Caco-2 (cell line): Measurements from ENCODE around the gene LSM4. TPM values are rescaled to one million over a fixed set of nuclear protein-coding genes. Genes with fewer than 3 reads are reported as not detected.

Experiments used
- BruUV-seq: library from RNA; stranded (reverse); fragments of 400-500 nt; replicated peaks from 2 replicates; lab custom pipeline; 2021; lab: Mats Ljungman, UMichigan
- CTCF ChIA-PET: fragments of 300-600 bp; sonication (Branson Sonifier 250); formaldehyde crosslinking; loops from one replicate; lab custom pipeline; 2022; ENCODE audit warnings: antibody characterized with exemption; lab: Charles Lee
- POLR2A ChIA-PET: fragments of 300-600 bp; sonication (Branson Sonifier 250); formaldehyde crosslinking; loops from one replicate; lab custom pipeline; 2022; ENCODE audit warnings: antibody characterized with exemption; lab: Charles Lee
- DNase-seq, 2 experiments: peaks; one replicate each; pipeline versions ENCODE4 v3.0.0 to v3.0.0-alpha.2; 2020 to 2022
- H3K27me3 ChIP-seq: replicated peaks from 2 replicates; pipeline ENCODE4 v1.6.0; 2011; ENCODE audit warnings: low read length; ENCODE audit not compliant: control insufficient read depth, insufficient read depth
- H3K36me3 ChIP-seq: 2 replicates; pipeline ENCODE4 v1.5.1; 2011; ENCODE audit warnings: low read length; ENCODE audit not compliant: control insufficient read depth, insufficient read depth
- H3K4me1 ChIP-seq: fragments of 250-450 bp; sonication (Bioruptor Pico); 2 replicates; pipeline ENCODE4 v1.5.1; 2020; ENCODE audit warnings: mild to moderate bottlenecking
- H3K4me3 ChIP-seq: 2 replicates; pipeline ENCODE4 v1.5.1; 2011; ENCODE audit warnings: low read depth, mild to moderate bottlenecking, control low read depth, low read length
- H3K9me3 ChIP-seq: fragments of 250-450 bp; sonication (Bioruptor Pico); 2 replicates; pipeline ENCODE4 v1.5.1; 2020; ENCODE audit warnings: mild to moderate bottlenecking, moderate library complexity
- H3K27ac Mint-ChIP-seq: one replicate; pipeline ENCODE4 v1.8.0; 2022; ENCODE audit warnings: mixed read lengths; ENCODE audit not compliant: unreplicated experiment
- H3K27me3 Mint-ChIP-seq: one replicate; pipeline ENCODE4 v1.8.0; 2022; ENCODE audit warnings: mixed read lengths; ENCODE audit not compliant: insufficient read depth, unreplicated experiment
- H3K36me3 Mint-ChIP-seq: one replicate; pipeline ENCODE4 v1.8.0; 2022; ENCODE audit warnings: mild to moderate bottlenecking, mixed read lengths; ENCODE audit not compliant: insufficient read depth, unreplicated experiment
- H3K4me1 Mint-ChIP-seq: one replicate; pipeline ENCODE4 v1.8.0; 2022; ENCODE audit warnings: low read depth, mixed read lengths; ENCODE audit not compliant: unreplicated experiment
- H3K4me3 Mint-ChIP-seq: one replicate; pipeline ENCODE4 v1.8.0; 2022; ENCODE audit warnings: mild to moderate bottlenecking, moderate library complexity, mixed read lengths; ENCODE audit not compliant: unreplicated experiment
- H3K9me3 Mint-ChIP-seq: one replicate; pipeline ENCODE4 v1.8.0; 2022; ENCODE audit warnings: mixed read lengths; ENCODE audit not compliant: unreplicated experiment
- CTCF ChIP-seq, 2 experiments: fragments of 200-600 bp in 1 of 2; IDR thresholded peaks; 1 replicate in 1 of 2; 2 replicates in 1 of 2; pipeline versions ENCODE4 v1.5.1 to v1.8.0; 2011 to 2022; ENCODE audit warnings: antibody characterized with exemption in 1 of 2, control low read depth in 1 of 2, inconsistent platforms in 1 of 2, low read depth in 1 of 2, low read length in 1 of 2, mild to moderate bottlenecking in 1 of 2, moderate library complexity in 1 of 2; ENCODE audit not compliant: insufficient read depth in 1 of 2, severe bottlenecking in 1 of 2, unreplicated experiment in 1 of 2
- intact Hi-C: fragments of 100-400 bp; cut with micrococcal nuclease; formaldehyde crosslinking; loops from one replicate; pipeline ENCODE4 v1.10.0; 2022; ENCODE audit not compliant: unreplicated experiment
- total RNA-seq: library from RNA; stranded (reverse); gene quantifications from 2 replicates; pipeline ENCODE4 v1.2.3, GENCODE V29; 2022

LSM4 gene
- total RNA-seq, 1 experiment from 2014 or later, result 184 TPM

DNA sequence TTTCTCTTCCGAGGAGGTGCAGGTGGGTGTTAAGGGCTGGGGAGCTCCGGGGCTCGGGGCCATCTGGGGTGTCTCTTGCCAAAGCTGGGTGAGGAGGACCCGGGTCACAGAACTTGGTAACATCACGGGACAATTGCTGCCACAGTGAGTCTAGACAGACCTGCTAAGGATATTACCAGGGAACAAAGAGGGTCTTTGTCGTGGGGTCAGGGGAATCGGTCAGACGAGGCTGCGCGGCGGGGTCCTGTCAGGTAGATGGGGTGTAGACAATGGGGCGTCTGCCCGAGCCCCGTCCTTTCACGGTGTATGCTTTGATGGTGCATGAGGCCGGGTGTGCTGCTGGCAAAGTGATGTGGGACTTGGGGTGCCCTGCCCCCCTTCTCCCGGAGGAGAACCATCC, 25.3 kb upstream of the LSM4 start:
- POLR2A ChIA-PET, result no interaction called here
- peaks cover 21% of the 10 kb centered on the region for H3K36me3 Mint-ChIP-seq

DNA sequence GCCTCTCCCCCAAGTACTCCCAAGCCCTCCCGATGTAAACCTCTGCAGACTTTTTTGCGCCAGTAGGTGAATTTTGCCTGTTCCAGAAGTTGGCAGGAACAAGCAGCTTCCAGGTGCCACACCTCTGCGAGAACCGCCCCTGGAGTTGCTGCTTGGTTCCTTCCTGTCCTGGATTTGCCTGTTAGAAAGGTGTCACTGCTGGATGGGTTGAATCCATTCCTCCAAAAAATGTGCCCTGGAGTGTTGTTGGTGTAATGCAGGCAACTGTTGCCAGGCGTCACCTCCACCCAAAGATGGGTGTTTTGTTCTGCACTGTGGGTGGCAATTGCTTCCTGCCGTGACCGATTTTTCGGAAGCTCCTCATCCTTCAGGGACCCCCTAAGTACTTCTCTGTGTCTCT, 23.2 kb upstream of the LSM4 start:
- CTCF ChIA-PET, result no interaction called here
- BruUV-seq, result no TSS peak
- no peak overlapping the region for H3K4me3 Mint-ChIP-seq
- no peaks in the 10 kb centered on the region for H3K4me1 ChIP-seq
- H3K36me3 ChIP-seq, result peaks cover 3% of the 10 kb centered on the region; the same call in 1 of the 2 replicates
- peaks cover 22% of the 10 kb centered on the region for H3K36me3 Mint-ChIP-seq
- no peak for TF ChIP-seq CTCF (IDR thresholded peaks at IDR 0.05; ENCODE audit: insufficient read depth in 1 of 2, low read depth in 1 of 2, low read length in 1 of 2, severe bottlenecking in 1 of 2, unreplicated experiment in 1 of 2)
- no peaks in the 10 kb centered on the region for H3K27me3 ChIP-seq
- intact Hi-C loops, result no loop called here
- POLR2A ChIA-PET, result interaction anchor here (0.6 kb wide), 1 partner anchor 59 kb away, joined by 11 read pairs; no protein-coding TSS in a partner anchor
- no peaks in the 10 kb centered on the region for H3K9me3 ChIP-seq
- H3K9me3 Mint-ChIP-seq, result no peaks in the 10 kb centered on the region
- H3K27ac Mint-ChIP-seq, result no peak overlapping the region
- no peak overlapping the region for H3K4me3 ChIP-seq
- no peak for DNase-seq
- H3K27me3 Mint-ChIP-seq, result no peaks in the 10 kb centered on the region
- peaks cover 19% of the 10 kb centered on the region for H3K4me1 Mint-ChIP-seq

More for the DNA sequence above, 25.3 kb upstream of the LSM4 start:
- H3K27me3 ChIP-seq, result no peaks in the 10 kb centered on the region
- no peak for DNase-seq
- no peak overlapping the region for H3K4me3 ChIP-seq
- H3K9me3 ChIP-seq, result no peaks in the 10 kb centered on the region
- no peaks in the 10 kb centered on the region for H3K4me1 ChIP-seq
- Mint-ChIP-seq H3K27ac (peak overlapping the region; percentile 46), H3K4me1 (peaks cover 14% of the 10 kb centered on the region), H3K9me3 (no peaks in the 10 kb centered on the region), H3K27me3 (no peaks in the 10 kb centered on the region), H3K4me3 (no peak overlapping the region)
- intact Hi-C loops, result no loop called here
- CTCF ChIA-PET, result interaction anchor here (1.5 kb wide), 1 partner anchor 42 kb away, joined by 4 read pairs; no protein-coding TSS in a partner anchor
- no TSS peak for BruUV-seq
- H3K36me3 ChIP-seq, result peaks cover 3% of the 10 kb centered on the region; the same call in 1 of the 2 replicates
- no peak for TF ChIP-seq CTCF (IDR thresholded peaks at IDR 0.05; ENCODE audit: insufficient read depth in 1 of 2, low read depth in 1 of 2, low read length in 1 of 2, severe bottlenecking in 1 of 2, unreplicated experiment in 1 of 2)

DNA sequence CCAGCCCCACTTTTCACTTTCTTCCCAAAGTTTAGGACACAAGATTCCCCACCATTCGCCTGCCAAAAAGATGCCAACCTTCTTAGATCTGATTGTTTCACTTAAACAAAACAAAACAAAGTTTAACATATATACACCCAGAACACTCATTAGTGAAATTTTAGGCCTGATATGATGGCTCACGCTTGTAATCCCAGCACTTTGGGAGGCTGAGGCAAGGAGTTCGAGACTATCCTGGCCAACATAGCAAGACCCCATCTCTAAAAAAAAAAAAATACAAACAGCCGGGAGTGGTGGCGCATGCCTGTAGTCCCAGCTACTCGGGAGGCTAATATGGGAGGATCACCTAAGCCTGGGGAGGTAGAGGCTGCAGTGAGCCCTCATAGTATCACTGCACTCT, 22.4 kb upstream of the LSM4 start:
- BruUV-seq, result no TSS peak
- CTCF ChIA-PET, result no interaction called here
- 0 out of 2 replicates have a peak, but pooled peaks cover 2% of the 10 kb centered on the region for H3K36me3 ChIP-seq
- DNase-seq, result no peak
- H3K9me3 ChIP-seq, result no peaks in the 10 kb centered on the region
- H3K27me3 ChIP-seq, result no peaks in the 10 kb centered on the region
- TF ChIP-seq CTCF (IDR thresholded peaks at IDR 0.05; ENCODE audit: insufficient read depth in 1 of 2, low read depth in 1 of 2, low read length in 1 of 2, severe bottlenecking in 1 of 2, unreplicated experiment in 1 of 2), result no peak
- no peaks in the 10 kb centered on the region for H3K9me3 Mint-ChIP-seq
- intact Hi-C loops, result no loop called here
- H3K4me1 Mint-ChIP-seq, result peaks cover 20% of the 10 kb centered on the region
- POLR2A ChIA-PET, result no interaction called here
- H3K4me1 ChIP-seq, result no peaks in the 10 kb centered on the region; the same call in 1 of the 2 replicates
- no peaks in the 10 kb centered on the region for H3K27me3 Mint-ChIP-seq
- H3K4me3 Mint-ChIP-seq, result no peak overlapping the region
- no peak overlapping the region for H3K4me3 ChIP-seq
- H3K27ac Mint-ChIP-seq, result no peak overlapping the region
- H3K36me3 Mint-ChIP-seq, result peaks cover 22% of the 10 kb centered on the region
